Endodermal cell (in vitro differentiated cells): Measurements from ENCODE around the gene LRRC7. TPM values are rescaled to one million over a fixed set of nuclear protein-coding genes. Genes with fewer than 3 reads are reported as not detected.

ENCODE experiments used
- DNase-seq: peaks from one replicate; pipeline ENCODE4 v3.0.0-alpha.2; 2017
- H3K27ac ChIP-seq: 2 replicates; pipeline ENCODE4 v1.5.1; 2013; ENCODE audit warnings: mild to moderate bottlenecking, low read depth, low read length, moderate library complexity
- H3K27me3 ChIP-seq: 2 replicates; pipeline ENCODE4 v1.6.1; 2013; ENCODE audit warnings: mild to moderate bottlenecking, low read length, moderate library complexity; ENCODE audit not compliant: insufficient read depth, control insufficient read depth, poor library complexity, severe bottlenecking
- H3K36me3 ChIP-seq: 2 replicates; pipeline ENCODE4 v1.7.0; 2013; ENCODE audit warnings: mild to moderate bottlenecking, low read length, moderate library complexity; ENCODE audit not compliant: control insufficient read depth, insufficient read depth
- H3K4me1 ChIP-seq: one replicate; pipeline ENCODE4 v1.7.0; 2013; ENCODE audit warnings: low read length; ENCODE audit not compliant: control insufficient read depth, insufficient read depth
- H3K4me3 ChIP-seq: 2 replicates; pipeline ENCODE4 v1.5.1; 2013; ENCODE audit warnings: mild to moderate bottlenecking, low read length, moderate library complexity
- H3K9ac ChIP-seq: 2 replicates; pipeline ENCODE4 v1.6.1; 2013; ENCODE audit warnings: mild to moderate bottlenecking, low read length, moderate library complexity; ENCODE audit not compliant: poor library complexity, severe bottlenecking; ENCODE audit errors: extremely low read depth
- H3K9me3 ChIP-seq: 2 replicates; pipeline ENCODE4 v1.6.1; 2013; ENCODE audit warnings: mild to moderate bottlenecking, low read length, moderate library complexity; ENCODE audit not compliant: control insufficient read depth
- H3K27ac Mint-ChIP-seq: 2 replicates; pipeline ENCODE4 v1.8.0; 2020; ENCODE audit warnings: mixed read lengths
- H3K27me3 Mint-ChIP-seq: 2 replicates; pipeline ENCODE4 v1.8.0; 2021; ENCODE audit warnings: mild to moderate bottlenecking, mixed read lengths; ENCODE audit not compliant: insufficient read depth
- H3K36me3 Mint-ChIP-seq: 2 replicates; pipeline ENCODE4 v1.8.0; 2020; ENCODE audit warnings: low read depth, mixed read lengths
- H3K4me1 Mint-ChIP-seq: 2 replicates; pipeline ENCODE4 v1.8.0; 2020; ENCODE audit warnings: mixed read lengths
- H3K4me3 Mint-ChIP-seq: 2 replicates; pipeline ENCODE4 v1.8.0; 2020; ENCODE audit warnings: mild to moderate bottlenecking, moderate library complexity, mixed read lengths
- H3K9me3 Mint-ChIP-seq: 2 replicates; pipeline ENCODE4 v1.8.0; 2020; ENCODE audit warnings: mild to moderate bottlenecking, mixed read lengths
- WGBS, 2 experiments: methylation state at CpG; one replicate each; pipeline versions ENCODE4 v1.1.5 to v1.1.7; 2013; ENCODE audit warnings: missing lambda C conversion rate in 2 of 2, mixed read lengths in 1 of 2; ENCODE audit not compliant: insufficient coverage in 1 of 2, insufficient read length in 1 of 2; 5-methylcytosine and 5-hydroxymethylcytosine counted together
- total RNA-seq, 2 donors: library from RNA; stranded (reverse); fragmentation: NEBNext Ultra II Directional in 1 of 2; extraction: Animal tissue kit (Norgen Biotek cat#: 25700) in 1 of 2; gene quantifications; 2 replicates in 1 of 2; 3 replicates in 1 of 2; pipeline ENCODE4 v1.2.1, GENCODE V29; 2021
- TF ChIP-seq, protein P1 (sequence below): fragments of 200-600 bp; sonication (generic); conservative IDR thresholded peaks from 2 replicates; pipeline ENCODE4 v1.5.0; 2021; ENCODE audit warnings: antibody characterized with exemption, mild to moderate bottlenecking

LRRC7 gene
- total RNA-seq, 2 donors from 2014 or later, result 1.4 to 2.2 TPM

DNA sequence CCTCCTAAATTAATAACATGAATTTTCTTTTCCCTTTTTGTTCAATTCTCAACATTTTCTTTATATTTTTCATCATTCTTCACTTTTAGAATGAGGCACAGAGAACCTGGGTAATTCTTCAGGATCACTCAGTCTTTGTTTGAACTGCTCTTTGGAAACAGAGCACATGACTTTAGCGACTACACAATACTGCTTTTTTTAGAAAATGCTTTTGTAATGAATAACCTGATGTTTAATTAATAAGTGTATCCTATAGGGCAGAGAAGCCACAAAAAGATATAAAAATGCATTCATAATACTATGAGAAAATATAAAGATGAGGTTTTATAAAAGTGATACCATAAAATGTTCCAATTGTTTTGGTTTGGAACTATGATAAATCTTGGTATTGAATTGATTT is 77.8 kb downstream of the LRRC7 start:
- H3K4me3 ChIP-seq, result no peak overlapping the region
- no peaks in the 10 kb centered on the region for H3K36me3 ChIP-seq
- H3K9me3 ChIP-seq, result no peaks in the 10 kb centered on the region
- TF ChIP-seq, protein P1, sequence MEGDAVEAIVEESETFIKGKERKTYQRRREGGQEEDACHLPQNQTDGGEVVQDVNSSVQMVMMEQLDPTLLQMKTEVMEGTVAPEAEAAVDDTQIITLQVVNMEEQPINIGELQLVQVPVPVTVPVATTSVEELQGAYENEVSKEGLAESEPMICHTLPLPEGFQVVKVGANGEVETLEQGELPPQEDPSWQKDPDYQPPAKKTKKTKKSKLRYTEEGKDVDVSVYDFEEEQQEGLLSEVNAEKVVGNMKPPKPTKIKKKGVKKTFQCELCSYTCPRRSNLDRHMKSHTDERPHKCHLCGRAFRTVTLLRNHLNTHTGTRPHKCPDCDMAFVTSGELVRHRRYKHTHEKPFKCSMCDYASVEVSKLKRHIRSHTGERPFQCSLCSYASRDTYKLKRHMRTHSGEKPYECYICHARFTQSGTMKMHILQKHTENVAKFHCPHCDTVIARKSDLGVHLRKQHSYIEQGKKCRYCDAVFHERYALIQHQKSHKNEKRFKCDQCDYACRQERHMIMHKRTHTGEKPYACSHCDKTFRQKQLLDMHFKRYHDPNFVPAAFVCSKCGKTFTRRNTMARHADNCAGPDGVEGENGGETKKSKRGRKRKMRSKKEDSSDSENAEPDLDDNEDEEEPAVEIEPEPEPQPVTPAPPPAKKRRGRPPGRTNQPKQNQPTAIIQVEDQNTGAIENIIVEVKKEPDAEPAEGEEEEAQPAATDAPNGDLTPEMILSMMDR, result no peak
- Mint-ChIP-seq H3K36me3 (no peaks in the 10 kb centered on the region), H3K4me1 (no peaks in the 10 kb centered on the region), H3K9me3 (no peaks in the 10 kb centered on the region), H3K4me3 (no peak overlapping the region), H3K27me3 (no peaks in the 10 kb centered on the region), H3K27ac (no peak overlapping the region)
- H3K27ac ChIP-seq, result no peak overlapping the region
- H3K9ac ChIP-seq, result no peak overlapping the region
- H3K27me3 ChIP-seq, result no peaks in the 10 kb centered on the region
- 91% methylated on average over 1 of the region's 1 CpG; no CpG with 5 or more reads in 1 of the 2 experiments for WGBS, 2 experiments
- no peaks in the 10 kb centered on the region for H3K4me1 ChIP-seq
- DNase-seq, result no peak

GRCh38 chr1:69648486-69648885 is 80.8 kb downstream of the LRRC7 start:
- peak; percentile 47 for DNase-seq
- Mint-ChIP-seq H3K4me3 (no peak overlapping the region), H3K9me3 (no peaks in the 10 kb centered on the region), H3K27me3 (no peaks in the 10 kb centered on the region), H3K4me1 (peaks cover 3% of the 10 kb centered on the region), H3K27ac (peak overlapping the region; percentile 35), H3K36me3 (no peaks in the 10 kb centered on the region)
- Histone ChIP-seq H3K4me1 (no peaks in the 10 kb centered on the region), H3K4me3 (no peak overlapping the region), H3K9ac (no peak overlapping the region), H3K27ac (no peak overlapping the region), H3K9me3 (no peaks in the 10 kb centered on the region), H3K27me3 (no peaks in the 10 kb centered on the region), H3K36me3 (no peaks in the 10 kb centered on the region)
- TF ChIP-seq, protein P1, result no peak

- Mint-ChIP-seq H3K4me1 (peaks cover 3% of the 10 kb centered on the region), H3K4me3 (no peak overlapping the region), H3K9me3 (no peaks in the 10 kb centered on the region), H3K27me3 (no peaks in the 10 kb centered on the region), H3K27ac (no peak overlapping the region), H3K36me3 (no peaks in the 10 kb centered on the region)
- Histone ChIP-seq H3K27ac (no peak overlapping the region), H3K27me3 (no peaks in the 10 kb centered on the region), H3K36me3 (no peaks in the 10 kb centered on the region), H3K9ac (no peak overlapping the region), H3K9me3 (no peaks in the 10 kb centered on the region), H3K4me1 (no peaks in the 10 kb centered on the region), H3K4me3 (no peak overlapping the region)
- WGBS, 2 experiments, result 93 to 100% methylated on average over 2 to 5 of the region's 5 CpGs
- TF ChIP-seq, protein P1, result no peak
- no peak for DNase-seq
Observed at GRCh38 chr1:69649383-69649990, 81.8 kb downstream of the LRRC7 start.
